ES-I3 (cell line): ENCODE measurements around the gene TMEM167A.

Source experiments
- H3K36me3 ChIP-seq: 2 replicates; pipeline ENCODE4 v1.6.1; 2013; ENCODE audit warnings: mild to moderate bottlenecking, low read length, control low read depth, moderate library complexity; ENCODE audit not compliant: insufficient read depth
- H3K4me1 ChIP-seq: 2 replicates; pipeline ENCODE4 v1.6.1; 2013; ENCODE audit warnings: mild to moderate bottlenecking, control low read depth, low read length; ENCODE audit not compliant: insufficient read depth
- H3K9ac ChIP-seq: 2 replicates; pipeline ENCODE4 v1.6.1; 2013; ENCODE audit warnings: low read depth, mild to moderate bottlenecking, low read length, moderate library complexity
- H3K9me3 ChIP-seq: 2 replicates; pipeline ENCODE4 v1.6.1; 2013; ENCODE audit warnings: mild to moderate bottlenecking, low read length, moderate library complexity; ENCODE audit not compliant: control insufficient read depth, insufficient read depth

Gene TMEM167A

GRCh38 chr5:83035373-83036100, 41.7 kb downstream of the TMEM167A start:
- Histone ChIP-seq H3K9ac (no peak overlapping the region), H3K4me1 (peaks cover 18% of the 10 kb centered on the region; the same call in 1 of the 2 replicates), H3K9me3 (0 out of 2 replicates have a peak, but pooled peaks cover 3% of the 10 kb centered on the region), H3K36me3 (no peaks in the 10 kb centered on the region)

DNA sequence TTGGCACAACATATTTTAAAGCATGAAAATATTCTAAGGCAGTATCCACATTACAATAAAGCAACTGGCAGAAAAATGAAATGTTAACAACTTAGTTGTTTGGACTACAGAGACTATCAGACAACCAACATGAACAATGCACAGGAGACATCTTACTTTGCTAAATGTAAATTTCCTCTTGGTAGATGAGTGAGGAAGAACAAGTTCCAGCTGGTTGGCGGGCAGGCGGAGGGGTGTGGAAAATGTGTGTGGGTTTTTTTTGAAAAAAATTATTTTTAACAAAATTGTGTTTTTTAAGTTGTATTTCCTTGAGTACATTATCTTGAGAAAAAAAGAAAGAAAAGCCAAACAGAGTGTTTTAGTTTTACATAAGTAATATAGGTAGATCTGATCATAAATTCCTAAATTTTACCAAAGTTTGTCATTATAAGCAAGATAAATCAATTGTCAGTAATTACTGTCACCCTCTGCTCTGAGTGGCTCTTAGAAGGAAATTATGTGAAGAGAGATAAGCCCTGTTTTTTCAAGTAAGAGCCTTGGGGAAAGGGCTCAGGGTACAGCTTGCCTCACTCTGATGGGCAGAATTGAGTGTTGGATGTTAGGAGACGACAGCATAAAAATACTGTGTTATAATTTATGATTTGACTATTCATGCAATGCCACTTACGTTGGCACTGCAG, 42.5 kb downstream of the TMEM167A start:
- Histone ChIP-seq H3K4me1 (peaks cover 18% of the 10 kb centered on the region; the same call in 1 of the 2 replicates), H3K9me3 (0 out of 2 replicates have a peak, but pooled peaks cover 3% of the 10 kb centered on the region), H3K9ac (no peak overlapping the region), H3K36me3 (no peaks in the 10 kb centered on the region)

GRCh38 chr5:83034036-83034435, 43.2 kb downstream of the TMEM167A start:
- H3K9me3 ChIP-seq = 0 out of 2 replicates have a peak, but pooled peaks cover 3% of the 10 kb centered on the region
- peaks cover 18% of the 10 kb centered on the region; the same call in 1 of the 2 replicates for H3K4me1 ChIP-seq
- no peak overlapping the region for H3K9ac ChIP-seq
- H3K36me3 ChIP-seq = no peaks in the 10 kb centered on the region

GRCh38 chr5:83031381-83031780, 45.8 kb downstream of the TMEM167A start:
- peaks cover 17% of the 10 kb centered on the region; the same call in 1 of the 2 replicates for H3K4me1 ChIP-seq
- H3K36me3 ChIP-seq = no peaks in the 10 kb centered on the region
- 0 out of 2 replicates have a peak, but pooled peaks cover 3% of the 10 kb centered on the region for H3K9me3 ChIP-seq
- H3K9ac ChIP-seq = no peak overlapping the region

DNA sequence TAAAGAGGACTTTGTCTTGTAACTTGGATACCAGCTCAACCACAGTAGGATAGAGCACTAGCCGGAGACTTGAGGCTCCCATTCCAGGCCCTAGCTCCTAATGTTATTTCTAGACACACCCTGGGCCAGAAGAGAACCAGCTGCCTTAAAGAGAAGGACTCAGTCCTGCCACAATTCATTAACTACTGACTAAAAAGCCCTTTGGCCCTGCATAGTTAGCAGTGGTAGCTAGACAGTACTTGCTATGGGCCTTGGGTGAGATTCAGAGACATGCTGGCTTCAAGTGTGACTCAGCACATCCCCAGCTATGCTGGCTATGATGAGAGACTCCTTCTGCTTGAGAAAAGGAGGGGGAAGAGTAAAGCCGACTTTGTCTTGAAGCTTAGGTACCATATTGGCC, 47.3 kb downstream of the TMEM167A start:
- Histone ChIP-seq H3K9ac (no peak overlapping the region), H3K4me1 (peaks cover 21% of the 10 kb centered on the region; the same call in 1 of the 2 replicates), H3K9me3 (0 out of 2 replicates have a peak, but pooled peaks cover 3% of the 10 kb centered on the region), H3K36me3 (no peaks in the 10 kb centered on the region)

- no peak overlapping the region for H3K9ac ChIP-seq
- H3K36me3 ChIP-seq = no peaks in the 10 kb centered on the region
- 0 out of 2 replicates have a peak, but pooled peaks cover 3% of the 10 kb centered on the region for H3K9me3 ChIP-seq
- peaks cover 21% of the 10 kb centered on the region; the same call in 1 of the 2 replicates for H3K4me1 ChIP-seq
These were observed 50.1 kb downstream of the TMEM167A start for GRCh38 chr5:83026930-83027687.

GRCh38 chr5:83026516-83026915, 50.7 kb downstream of the TMEM167A start:
- H3K9me3 ChIP-seq = 0 out of 2 replicates have a peak, but pooled peaks cover 3% of the 10 kb centered on the region
- H3K9ac ChIP-seq = peak overlapping the region; percentile 24

GRCh38 chr5:83025690-83026478, 51.3 kb downstream of the TMEM167A start:
- Histone ChIP-seq H3K9ac (peak overlapping the region; percentile 24), H3K36me3 (no peaks in the 10 kb centered on the region), H3K4me1 (peaks cover 21% of the 10 kb centered on the region; the same call in 1 of the 2 replicates), H3K9me3 (no peaks in the 10 kb centered on the region)

More at GRCh38 chr5:83026516-83026915, 50.7 kb downstream of the TMEM167A start:
- no peaks in the 10 kb centered on the region for H3K36me3 ChIP-seq
- peaks cover 21% of the 10 kb centered on the region; the same call in 1 of the 2 replicates for H3K4me1 ChIP-seq

DNA sequence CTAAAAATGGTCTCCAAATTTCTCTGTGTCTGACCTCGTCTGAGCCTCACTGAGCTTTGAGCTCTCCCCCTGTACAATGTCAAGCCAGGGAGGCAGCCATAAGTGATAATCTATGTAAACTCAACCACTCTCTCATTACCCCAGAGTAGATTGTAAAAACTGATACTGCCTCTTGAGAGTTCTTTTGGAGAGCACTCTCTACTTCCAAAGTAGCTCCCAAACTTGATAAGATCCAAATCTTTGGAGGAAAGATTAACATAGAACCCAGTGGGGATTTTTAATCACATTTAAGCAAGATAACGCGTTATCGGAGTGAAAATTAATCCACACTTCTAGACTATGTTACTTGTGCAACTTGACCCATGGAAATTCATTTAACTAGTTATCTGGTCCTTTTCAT, 54.9 kb downstream of the TMEM167A start:
- H3K4me1 ChIP-seq = peaks cover 14% of the 10 kb centered on the region; the same call in 1 of the 2 replicates
- H3K9ac ChIP-seq = no peak overlapping the region
- H3K36me3 ChIP-seq = no peaks in the 10 kb centered on the region
- no peaks in the 10 kb centered on the region for H3K9me3 ChIP-seq

DNA sequence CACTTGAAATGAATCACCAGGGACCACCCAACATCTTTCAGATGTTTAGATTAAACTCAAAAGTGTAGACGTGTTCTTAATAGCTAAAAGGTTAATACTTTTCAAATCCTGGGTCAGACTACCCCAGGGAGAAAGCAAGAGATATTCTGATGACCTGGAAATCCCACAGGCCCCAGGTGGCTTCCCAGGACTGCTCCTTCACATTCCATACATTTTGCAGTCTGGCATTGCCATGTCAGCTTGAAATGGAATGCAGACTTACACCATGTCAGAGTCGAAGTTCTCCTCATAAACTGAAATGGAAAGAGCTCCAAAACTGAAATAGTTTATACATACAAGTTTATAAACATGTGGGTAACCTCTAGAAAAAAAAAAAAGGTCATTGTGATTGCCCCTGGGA, 61.5 kb downstream of the TMEM167A start:
- H3K9me3 ChIP-seq = no peaks in the 10 kb centered on the region; the same call in 1 of the 2 replicates
- H3K9ac ChIP-seq = no peak overlapping the region
- no peaks in the 10 kb centered on the region for H3K36me3 ChIP-seq
- no peaks in the 10 kb centered on the region for H3K4me1 ChIP-seq

DNA sequence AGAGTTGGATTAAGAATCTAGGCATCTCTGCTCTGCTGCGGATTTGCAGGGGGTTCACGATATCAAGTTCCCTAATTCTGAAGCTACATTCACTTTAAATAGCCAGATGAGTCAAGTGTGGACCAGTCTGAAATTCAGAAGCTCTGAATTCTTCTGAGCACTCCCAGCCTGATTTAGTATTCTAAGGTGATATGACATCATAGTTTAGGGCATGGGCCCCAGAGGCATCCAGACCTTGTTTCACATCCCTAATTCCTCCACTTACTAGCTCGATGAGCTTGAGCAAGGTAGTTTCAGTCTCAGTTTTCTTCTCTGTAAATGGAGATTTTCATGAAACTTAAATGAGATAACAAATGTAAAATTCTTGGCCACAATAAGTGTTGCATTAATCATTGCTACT, 65.2 kb downstream of the TMEM167A start:
- Histone ChIP-seq H3K4me1 (peaks cover 10% of the 10 kb centered on the region), H3K9ac (no peak overlapping the region), H3K36me3 (no peaks in the 10 kb centered on the region)

DNA sequence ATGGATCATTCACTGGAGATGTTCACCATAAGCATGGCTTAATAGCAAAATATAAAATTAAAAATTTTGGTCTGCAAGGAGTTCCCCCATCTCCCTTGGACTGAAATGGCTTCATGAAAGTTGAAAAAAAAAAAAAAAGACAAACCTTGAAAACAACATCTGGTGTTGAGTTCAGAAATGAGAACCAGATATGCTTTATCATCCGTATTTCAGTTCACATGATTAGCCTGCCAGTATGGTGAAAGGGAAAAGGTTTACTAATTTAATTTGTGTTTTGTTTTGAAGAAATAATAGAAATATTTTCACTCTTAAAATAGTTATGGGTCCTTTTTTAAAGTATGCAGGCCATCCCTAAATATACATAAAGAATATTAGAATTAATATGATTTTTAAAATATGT, 67.8 kb downstream of the TMEM167A start:
- peaks cover 13% of the 10 kb centered on the region for H3K4me1 ChIP-seq

More for the DNA sequence above, 65.2 kb downstream of the TMEM167A start:
- H3K9me3 ChIP-seq = no peaks in the 10 kb centered on the region; the same call in 1 of the 2 replicates

GRCh38 chr5:83007755-83008154, 69.4 kb downstream of the TMEM167A start:
- H3K9ac ChIP-seq = no peak overlapping the region
- H3K4me1 ChIP-seq = peaks cover 24% of the 10 kb centered on the region
- H3K9me3 ChIP-seq = no peaks in the 10 kb centered on the region
- no peaks in the 10 kb centered on the region for H3K36me3 ChIP-seq

More for the DNA sequence above, 67.8 kb downstream of the TMEM167A start:
- Histone ChIP-seq H3K36me3 (no peaks in the 10 kb centered on the region), H3K9ac (no peak overlapping the region), H3K9me3 (no peaks in the 10 kb centered on the region; the same call in 1 of the 2 replicates)
